NCI-H2227 (cell line): Measurements from ENCODE around the gene USP17L10.
A peak's percentile ranks its signal among the peaks of the same experiment; 100 is the strongest.
"Not testable (repeated sequence)": the region's sequence is repeated elsewhere in the genome, so short reads cannot be mapped to it uniquely, and the experiment has no call there.

Experiments
- DNase-seq: peaks from one replicate; lab custom pipeline; 2025; ENCODE audit not compliant: unreplicated experiment; lab: John Stamatoyannopoulos, UW

The USP17L10 gene

GRCh38 chr4:9210357-9210756 is at the start of gene USP17L10:
Gene USP17L10 (plus strand): TSS chr4:9210657. CDS start chr4:9210657, 0 bp downstream.
- DNase-seq = not testable (repeated sequence)

DNA sequence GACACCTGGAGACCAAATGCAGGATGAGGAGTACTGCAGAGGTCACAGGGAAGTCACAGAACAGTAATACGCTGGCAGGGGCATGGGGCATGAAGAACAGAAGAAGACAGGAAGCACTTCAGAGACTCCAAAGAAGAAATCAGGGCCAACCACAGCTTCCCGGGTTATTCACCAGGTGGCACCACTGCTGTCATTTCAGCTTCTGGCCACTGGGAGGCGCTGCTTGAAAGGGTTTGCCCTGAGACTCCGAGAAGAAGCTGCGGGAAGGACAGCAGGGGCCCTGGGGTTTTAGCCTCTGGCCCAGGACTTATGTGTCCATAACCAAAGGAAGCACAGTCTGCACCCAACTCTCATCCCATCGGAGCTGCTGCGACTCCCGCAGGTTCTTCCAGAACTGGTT is 44.5 kb upstream of the USP17L10 start:
- peak; percentile 6 for DNase-seq

GRCh38 chr4:9169791-9170459 is 40.5 kb upstream of the USP17L10 start, which contains the start of gene FAM90A26:
Gene FAM90A26 (plus strand): TSS chr4:9170409. CDS start chr4:9173173, 2,764 bp downstream.
- DNase-seq = not testable (repeated sequence)

DNA sequence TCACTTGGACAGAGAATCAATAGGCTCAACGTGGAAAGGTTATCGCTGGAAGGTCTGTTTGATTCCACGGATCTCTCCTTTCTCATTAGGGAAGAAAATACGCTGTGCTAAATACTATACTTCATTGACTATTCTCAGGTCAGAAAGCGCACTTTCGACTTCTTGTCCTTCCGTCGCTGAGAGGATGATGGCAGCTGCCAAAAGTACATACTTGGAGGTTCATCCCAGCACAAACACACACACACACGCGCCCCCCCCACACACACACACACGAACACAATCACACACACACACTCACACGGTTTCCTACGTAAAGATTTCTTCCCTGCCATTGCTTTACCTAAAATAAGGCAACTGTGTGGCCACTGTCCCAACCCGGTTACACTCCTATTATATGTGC is 4.2 kb downstream of the USP17L10 start:
- DNase-seq = not testable (repeated sequence)

DNA sequence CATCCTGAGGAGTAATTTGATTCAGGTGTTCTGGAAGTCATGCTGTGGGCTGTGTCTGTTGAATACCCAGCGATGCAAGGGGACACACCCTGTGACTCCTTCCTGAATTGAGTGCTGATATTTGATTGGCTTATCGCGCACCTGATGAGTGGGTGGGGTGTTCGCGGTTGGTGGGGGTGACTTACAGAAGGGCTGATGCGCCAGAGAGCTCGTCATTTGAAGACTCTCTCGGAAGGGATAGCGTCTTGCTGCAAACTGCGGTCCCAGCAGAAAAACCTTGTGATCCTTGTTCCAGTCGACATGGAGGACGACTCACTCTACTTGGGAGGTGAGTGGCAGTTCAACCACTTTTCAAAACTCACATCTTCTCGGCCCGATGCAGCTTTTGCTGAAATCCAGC is 4.6 kb downstream of the USP17L10 start, which contains the start of gene USP17L11:
USP17L11 (plus strand) TSS at position 301 of the 400 bp plus-strand sequence; CDS start at position 301, 0 bp downstream.
- DNase-seq = not testable (repeated sequence)

DNA sequence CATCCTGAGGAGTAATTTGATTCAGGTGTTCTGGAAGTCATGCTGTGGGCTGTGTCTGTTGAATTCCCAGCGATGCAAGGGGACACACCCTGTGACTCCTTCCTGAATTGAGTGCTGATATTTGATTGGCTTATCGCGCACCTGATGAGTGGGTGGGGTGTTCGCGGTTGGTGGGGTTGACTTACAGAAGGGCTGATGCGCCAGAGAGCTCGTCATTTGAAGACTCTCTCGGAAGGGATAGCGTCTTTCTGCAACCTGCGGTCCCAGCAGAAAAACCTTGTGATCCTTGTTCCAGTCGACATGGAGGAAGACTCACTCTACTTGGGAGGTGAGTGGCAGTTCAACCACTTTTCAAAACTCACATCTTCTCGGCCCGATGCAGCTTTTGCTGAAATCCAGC is 9.4 kb downstream of the USP17L10 start, which contains the start of gene USP17L12:
USP17L12 (plus strand) TSS at position 301 of the 400 bp plus-strand sequence; CDS start at position 301, 0 bp downstream.
- not testable (repeated sequence) for DNase-seq

- DNase-seq = not testable (repeated sequence)
These were observed 14.1 kb downstream of the USP17L10 start, which contains the start of gene USP17L13 for GRCh38 chr4:9224596-9224995. Gene USP17L13 (plus strand): TSS chr4:9224896. CDS start chr4:9224896, 0 bp downstream.

DNA sequence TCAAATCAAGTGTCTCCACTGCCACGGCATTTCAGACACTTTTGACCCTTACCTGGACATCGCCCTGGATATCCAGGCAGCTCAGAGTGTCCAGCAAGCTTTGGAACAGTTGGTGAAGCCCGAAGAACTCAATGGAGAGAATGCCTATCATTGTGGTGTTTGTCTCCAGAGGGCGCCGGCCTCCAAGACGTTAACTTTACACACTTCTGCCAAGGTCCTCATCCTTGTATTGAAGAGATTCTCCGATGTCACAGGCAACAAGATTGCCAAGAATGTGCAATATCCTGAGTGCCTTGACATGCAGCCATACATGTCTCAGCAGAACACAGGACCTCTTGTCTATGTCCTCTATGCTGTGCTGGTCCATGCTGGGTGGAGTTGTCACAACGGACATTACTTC is 19.8 kb downstream of the USP17L10 start:
- DNase-seq = not testable (repeated sequence)

GRCh38 chr4:9234085-9234484 is 23.6 kb downstream of the USP17L10 start, which contains the start of gene USP17L15:
Gene USP17L15 (plus strand): TSS chr4:9234385. CDS start chr4:9234385, 0 bp downstream.
- DNase-seq = not testable (repeated sequence)

DNA sequence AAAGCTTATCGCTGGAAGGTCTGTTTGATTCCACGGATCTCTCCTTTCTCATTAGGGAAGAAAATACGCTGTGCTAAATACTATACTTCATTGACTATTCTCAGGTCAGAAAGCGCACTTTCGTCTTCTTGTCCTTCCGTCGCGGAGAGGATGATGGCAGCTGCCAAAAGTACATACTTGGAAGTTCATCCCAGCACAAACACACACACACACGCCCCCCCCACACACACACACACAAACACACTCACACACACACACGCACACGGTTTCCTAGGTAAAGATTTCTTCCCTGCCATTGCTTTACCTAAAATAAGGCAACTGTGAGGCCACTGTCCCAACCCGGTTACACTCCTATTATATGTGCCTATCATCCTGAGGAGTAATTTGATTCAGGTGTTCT is 28.0 kb downstream of the USP17L10 start:
- DNase-seq = not testable (repeated sequence)

GRCh38 chr4:9243579-9243978 is 33.1 kb downstream of the USP17L10 start, which contains the start of gene USP17L17:
Gene USP17L17 (plus strand): TSS chr4:9243879. CDS start chr4:9243879, 0 bp downstream.
- not testable (repeated sequence) for DNase-seq

- DNase-seq = not testable (repeated sequence)
These were observed 37.7 kb downstream of the USP17L10 start, which contains the start of gene USP17L18 for GRCh38 chr4:9247953-9248680. Gene USP17L18 (plus strand): TSS chr4:9248630. CDS start chr4:9248630, 0 bp downstream.

DNA sequence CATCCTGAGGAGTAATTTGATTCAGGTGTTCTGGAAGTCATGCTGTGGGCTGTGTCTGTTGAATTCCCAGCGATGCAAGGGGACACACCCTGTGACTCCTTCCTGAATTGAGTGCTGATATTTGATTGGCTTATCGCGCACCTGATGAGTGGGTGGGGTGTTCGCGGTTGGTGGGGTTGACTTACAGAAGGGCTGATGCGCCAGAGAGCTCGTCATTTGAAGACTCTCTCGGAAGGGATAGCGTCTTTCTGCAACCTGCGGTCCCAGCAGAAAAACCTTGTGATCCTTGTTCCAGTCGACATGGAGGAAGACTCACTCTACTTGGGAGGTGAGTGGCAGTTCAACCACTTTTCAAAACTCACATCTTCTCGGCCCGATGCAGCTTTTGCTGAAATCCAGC is 42.6 kb downstream of the USP17L10 start, which contains the start of gene USP17L19:
USP17L19 (plus strand) TSS at position 301 of the 400 bp plus-strand sequence; CDS start at position 301, 0 bp downstream.
- DNase-seq = not testable (repeated sequence)

DNA sequence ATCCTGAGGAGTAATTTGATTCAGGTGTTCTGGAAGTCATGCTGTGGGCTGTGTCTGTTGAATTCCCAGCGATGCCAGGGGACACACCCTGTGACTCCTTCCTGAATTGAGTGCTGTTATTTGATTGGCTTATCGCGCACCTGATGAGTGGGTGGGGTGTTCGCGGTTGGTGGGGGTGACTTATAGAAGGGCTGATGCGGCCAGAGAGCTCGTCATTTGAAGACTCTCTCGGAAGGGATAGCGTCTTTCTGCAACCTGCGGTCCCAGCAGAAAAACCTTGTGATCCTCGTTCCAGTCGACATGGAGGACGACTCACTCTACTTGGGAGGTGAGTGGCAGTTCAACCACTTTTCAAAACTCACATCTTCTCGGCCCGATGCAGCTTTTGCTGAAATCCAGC is 47.4 kb downstream of the USP17L10 start, which contains the start of gene USP17L20:
USP17L20 (plus strand) TSS at position 301 of the 400 bp plus-strand sequence; CDS start at position 301, 0 bp downstream.
- not testable (repeated sequence) for DNase-seq
